ENCODE results near the gene PKP2. TPM values are rescaled to one million over a fixed set of nuclear protein-coding genes. Genes with fewer than 3 reads are reported as not detected.

Gene PKP2
- total and polyA plus RNA-seq, 9 of the 15 experiments (the other 6 are each of a cell fraction or from before 2014, with no cell fraction given): 1.6 to 4.2 (median 2.8) TPM

DNA sequence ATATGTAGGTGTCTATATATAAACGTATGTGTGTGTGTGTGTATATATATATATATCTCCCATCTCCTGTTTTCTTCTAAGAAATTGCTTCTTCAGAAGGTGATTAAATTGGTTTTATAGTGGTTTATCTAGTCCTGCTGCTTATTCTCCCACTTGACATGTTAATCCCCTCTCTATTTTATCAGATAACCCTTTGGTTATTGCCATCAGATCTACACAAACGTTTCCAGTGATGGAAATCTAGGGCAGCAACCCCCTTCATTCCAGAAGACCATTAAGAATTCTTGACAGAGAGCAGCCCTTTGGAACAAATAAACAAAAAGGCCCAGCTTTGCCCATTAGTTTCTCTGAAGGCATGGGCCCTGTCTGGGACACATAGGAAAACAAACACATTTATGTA is 106.7 kb downstream of the PKP2 start:
- Histone ChIP-seq H3K9me1 (ENCODE audit: control insufficient read depth, insufficient read depth, low read length) (no peaks in the 10 kb centered on the region), H3K79me2 (ENCODE audit: control insufficient read depth, insufficient read depth, low read length) (no peaks in the 10 kb centered on the region), H3K4me2 (ENCODE audit: insufficient read depth, low read length) (no peak overlapping the region), H4K20me1 (replicated peaks; ENCODE audit: control insufficient read depth, insufficient read depth, low read length) (no peaks in the 10 kb centered on the region), H3K9ac (ENCODE audit: insufficient read depth in 1 of 2, low read depth in 2 of 2, low read length in 2 of 2) (no peak overlapping the region), H3K27ac (ENCODE audit: extremely low read depth, low read depth, low read length) (no peak overlapping the region), H2AFZ (ENCODE audit: low read depth, low read length) (no peak overlapping the region), H3K27me3 (ENCODE audit: control insufficient read depth in 2 of 2, insufficient read depth in 2 of 2, low read length in 2 of 2) (no peaks in the 10 kb centered on the region; a peak in 1 of 5 replicates), H3K36me3 (ENCODE audit: control insufficient read depth, insufficient read depth, low read length) (no peaks in the 10 kb centered on the region), H3K4me3 (no peak overlapping the region), H3K9me3 (replicated peaks; ENCODE audit: control insufficient read depth, insufficient read depth, low read depth, low read length) (no peaks in the 10 kb centered on the region), H3K4me1 (replicated peaks in 1 of 2; ENCODE audit: control insufficient read depth in 2 of 2, insufficient read depth in 2 of 2, low read length in 2 of 2) (no peaks in the 10 kb centered on the region)
- intact Hi-C loops (cut with micrococcal nuclease) (no loop called here), in situ Hi-C loops (cut with MboI) (no loop called here)
- ChIA-PET POLR2A (no interaction called here), CTCF (ENCODE audit: low intra/inter-chr PET ratio) (no interaction called here)
- DNase-seq (ENCODE audit: extremely low read depth in 1 of 4, low spot score in 3 of 4) (no peak), FAIRE-seq (no peak), ATAC-seq (no peak)
- 0% methylated on average over 2 of the region's 2 CpGs for WGBS (ENCODE audit: insufficient coverage, low coverage, missing lambda C conversion rate)
- no TSS peak for BruUV-seq (replicated peaks)
- TF ChIP-seq STAT5B (CRISPR knock-in tag; IDR thresholded peaks at IDR 0.05) (no peak), FIP1L1 (IDR thresholded peaks at IDR 0.05; ENCODE audit: low read depth, low read length, poor library complexity, severe bottlenecking) (no peak), SMARCA4 (IDR thresholded peaks at IDR 0.05) (no peak), SMAD3 (CRISPR knock-in tag; conservative IDR thresholded peaks at IDR 0.05) (no peak), RFX7 (CRISPR knock-in tag; IDR thresholded peaks at IDR 0.05) (no peak), ZNF583 (CRISPR knock-in tag; IDR thresholded peaks at IDR 0.05) (no peak), NFE2 (IDR thresholded peaks at IDR 0.05; ENCODE audit: low read depth) (no peak), ZNF830 (CRISPR knock-in tag; IDR thresholded peaks at IDR 0.05) (no peak), ZNF586 (CRISPR knock-in tag; conservative IDR thresholded peaks at IDR 0.05) (no peak)
- TF ChIP-seq, protein P1, sequence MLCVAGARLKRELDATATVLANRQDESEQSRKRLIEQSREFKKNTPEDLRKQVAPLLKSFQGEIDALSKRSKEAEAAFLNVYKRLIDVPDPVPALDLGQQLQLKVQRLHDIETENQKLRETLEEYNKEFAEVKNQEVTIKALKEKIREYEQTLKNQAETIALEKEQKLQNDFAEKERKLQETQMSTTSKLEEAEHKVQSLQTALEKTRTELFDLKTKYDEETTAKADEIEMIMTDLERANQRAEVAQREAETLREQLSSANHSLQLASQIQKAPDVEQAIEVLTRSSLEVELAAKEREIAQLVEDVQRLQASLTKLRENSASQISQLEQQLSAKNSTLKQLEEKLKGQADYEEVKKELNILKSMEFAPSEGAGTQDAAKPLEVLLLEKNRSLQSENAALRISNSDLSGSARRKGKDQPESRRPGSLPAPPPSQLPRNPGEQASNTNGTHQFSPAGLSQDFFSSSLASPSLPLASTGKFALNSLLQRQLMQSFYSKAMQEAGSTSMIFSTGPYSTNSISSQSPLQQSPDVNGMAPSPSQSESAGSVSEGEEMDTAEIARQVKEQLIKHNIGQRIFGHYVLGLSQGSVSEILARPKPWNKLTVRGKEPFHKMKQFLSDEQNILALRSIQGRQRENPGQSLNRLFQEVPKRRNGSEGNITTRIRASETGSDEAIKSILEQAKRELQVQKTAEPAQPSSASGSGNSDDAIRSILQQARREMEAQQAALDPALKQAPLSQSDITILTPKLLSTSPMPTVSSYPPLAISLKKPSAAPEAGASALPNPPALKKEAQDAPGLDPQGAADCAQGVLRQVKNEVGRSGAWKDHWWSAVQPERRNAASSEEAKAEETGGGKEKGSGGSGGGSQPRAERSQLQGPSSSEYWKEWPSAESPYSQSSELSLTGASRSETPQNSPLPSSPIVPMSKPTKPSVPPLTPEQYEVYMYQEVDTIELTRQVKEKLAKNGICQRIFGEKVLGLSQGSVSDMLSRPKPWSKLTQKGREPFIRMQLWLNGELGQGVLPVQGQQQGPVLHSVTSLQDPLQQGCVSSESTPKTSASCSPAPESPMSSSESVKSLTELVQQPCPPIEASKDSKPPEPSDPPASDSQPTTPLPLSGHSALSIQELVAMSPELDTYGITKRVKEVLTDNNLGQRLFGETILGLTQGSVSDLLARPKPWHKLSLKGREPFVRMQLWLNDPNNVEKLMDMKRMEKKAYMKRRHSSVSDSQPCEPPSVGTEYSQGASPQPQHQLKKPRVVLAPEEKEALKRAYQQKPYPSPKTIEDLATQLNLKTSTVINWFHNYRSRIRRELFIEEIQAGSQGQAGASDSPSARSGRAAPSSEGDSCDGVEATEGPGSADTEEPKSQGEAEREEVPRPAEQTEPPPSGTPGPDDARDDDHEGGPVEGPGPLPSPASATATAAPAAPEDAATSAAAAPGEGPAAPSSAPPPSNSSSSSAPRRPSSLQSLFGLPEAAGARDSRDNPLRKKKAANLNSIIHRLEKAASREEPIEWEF (CRISPR knock-in tag; IDR thresholded peaks at IDR 0.05): no peak
- TF ChIP-seq, protein P2, sequence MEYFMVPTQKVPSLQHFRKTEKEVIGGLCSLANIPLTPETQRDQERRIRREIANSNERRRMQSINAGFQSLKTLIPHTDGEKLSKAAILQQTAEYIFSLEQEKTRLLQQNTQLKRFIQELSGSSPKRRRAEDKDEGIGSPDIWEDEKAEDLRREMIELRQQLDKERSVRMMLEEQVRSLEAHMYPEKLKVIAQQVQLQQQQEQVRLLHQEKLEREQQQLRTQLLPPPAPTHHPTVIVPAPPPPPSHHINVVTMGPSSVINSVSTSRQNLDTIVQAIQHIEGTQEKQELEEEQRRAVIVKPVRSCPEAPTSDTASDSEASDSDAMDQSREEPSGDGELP (CRISPR knock-in tag; IDR thresholded peaks at IDR 0.05; ENCODE audit: borderline replicate concordance): no peak
